OCI-M1 (cell line): Measurements from ENCODE around the gene PCDHGA10.
"Not testable (repeated sequence)": the region's sequence is repeated elsewhere in the genome, so short reads cannot be mapped to it uniquely, and the experiment has no call there.

Source experiments
- DNase-seq: peaks from one replicate; lab custom pipeline; 2025; lab: John Stamatoyannopoulos, UW

The PCDHGA10 gene

GRCh38 chr5:141412854-141413539 is at the start of gene PCDHGA10:
Gene PCDHGA10 (plus strand): TSS chr5:141412987. CDS start chr5:141413176, 189 bp downstream.
- peak; percentile 89 for DNase-seq

- DNase-seq = no peak
Measured at GRCh38 chr5:141363952-141364660, 48.7 kb upstream of the PCDHGA10 start, which contains the start of gene PCDHGA5. Gene PCDHGA5 (plus strand): TSS chr5:141364162. CDS start chr5:141364331, 169 bp downstream.

- no peak for DNase-seq
Measured at GRCh38 chr5:141366016-141366896, 46.5 kb upstream of the PCDHGA10 start.

GRCh38 chr5:141369994-141370848 is 42.6 kb upstream of the PCDHGA10 start, which contains the start of gene PCDHGB3:
Gene PCDHGB3 (plus strand): TSS chr5:141370242. CDS start chr5:141370395, 153 bp downstream.
- no peak for DNase-seq

GRCh38 chr5:141371572-141372475 is 41.0 kb upstream of the PCDHGA10 start:
- no peak for DNase-seq

GRCh38 chr5:141373673-141374317 is 39.0 kb upstream of the PCDHGA10 start, which contains the start of gene PCDHGA6:
Gene PCDHGA6 (plus strand): TSS chr5:141373891. CDS start chr5:141374084, 193 bp downstream.
- DNase-seq = no peak

- DNase-seq = no peak
Measured at GRCh38 chr5:141374627-141375026, 38.2 kb upstream of the PCDHGA10 start.

- not testable (repeated sequence) for DNase-seq
Measured at GRCh38 chr5:141375444-141376155, 37.2 kb upstream of the PCDHGA10 start.

- no peak for DNase-seq
Measured at GRCh38 chr5:141382469-141383294, 30.1 kb upstream of the PCDHGA10 start, which contains the start of gene PCDHGA7. Gene PCDHGA7 (plus strand): TSS chr5:141382742. CDS start chr5:141382900, 158 bp downstream.

- no peak for DNase-seq
Measured at GRCh38 chr5:141383345-141383744, 29.4 kb upstream of the PCDHGA10 start.

GRCh38 chr5:141384471-141385267 is 28.1 kb upstream of the PCDHGA10 start:
- DNase-seq = no peak

- DNase-seq = not testable (repeated sequence)
Measured at GRCh38 chr5:141387557-141388311, 25.1 kb upstream of the PCDHGA10 start, which contains the start of gene PCDHGB4. Gene PCDHGB4 (plus strand): TSS chr5:141387698. CDS start chr5:141387885, 187 bp downstream.

GRCh38 chr5:141388661-141389060 is 24.1 kb upstream of the PCDHGA10 start:
- DNase-seq = no peak

GRCh38 chr5:141389153-141390042 is 23.4 kb upstream of the PCDHGA10 start:
- no peak for DNase-seq
